ENCODE measurements around the gene UBC.
"Not testable (repeated sequence)": the region's sequence is repeated elsewhere in the genome, so short reads cannot be mapped to it uniquely, and the experiment has no call there.

The UBC gene

GRCh38 chr12:124928095-124928911 lies 13.9 kb upstream of the UBC start:
- CTCF ChIA-PET, result interaction anchor here (1.1 to 14.4 kb wide), 4 partner anchors 9 to 21 kb away, joined by 3 to 193 read pairs (median 4); no protein-coding TSS in a partner anchor
- no peak for DNase-seq (ENCODE audit: extremely low spot score)
- POLR2A ChIA-PET, result interaction anchor here (0.5 to 2.3 kb wide), 4 partner anchors 12 to 1345 kb away, joined by 3 to 14 read pairs (median 6); partner anchors contain the start of gene UBC
- no peak for TF ChIP-seq CTCF (IDR thresholded peaks at IDR 0.05; ENCODE audit: control extremely low read depth, extremely low read depth, low read depth, missing control alignments)

GRCh38 chr12:124927201-124928094 lies 13.0 kb upstream of the UBC start:
- POLR2A ChIA-PET, result interaction anchor here (0.5 to 2.3 kb wide), 4 partner anchors 12 to 1325 kb away, joined by 3 to 14 read pairs (median 7); partner anchors contain the start of gene UBC
- TF ChIP-seq CTCF (IDR thresholded peaks at IDR 0.05; ENCODE audit: control extremely low read depth, extremely low read depth, low read depth, missing control alignments), result no peak
- peak; percentile 85 for DNase-seq (ENCODE audit: extremely low spot score)
- CTCF ChIA-PET, result interaction anchor here (1.1 to 14.4 kb wide), 4 partner anchors 10 to 21 kb away, joined by 3 to 193 read pairs (median 4); no protein-coding TSS in a partner anchor

GRCh38 chr12:124925782-124926181 lies 11.3 kb upstream of the UBC start:
- CTCF ChIA-PET, result interaction anchor here (1.1 to 14.4 kb wide), 3 partner anchors 8 to 19 kb away, joined by 4 to 193 read pairs (median 5); no protein-coding TSS in a partner anchor
- POLR2A ChIA-PET; DNase-seq (ENCODE audit: extremely low spot score): not testable (repeated sequence)

- CTCF ChIA-PET, result interaction anchor here (14.4 kb wide), 1 partner anchor 12 kb away, joined by 193 read pairs; no protein-coding TSS in a partner anchor
These were observed 10.7 kb upstream of the UBC start for GRCh38 chr12:124925117-124925516.

GRCh38 chr12:124923905-124924734 lies 9.7 kb upstream of the UBC start:
- POLR2A ChIA-PET, result interaction anchor here (0.6 to 1.5 kb wide), 2 partner anchors 10 to 13 kb away, joined by 3 read pairs; partner anchors contain the start of gene UBC
- CTCF ChIA-PET, result interaction anchor here (1.0 to 14.4 kb wide), 2 partner anchors 13 to 17 kb away, joined by 3 to 193 read pairs; no protein-coding TSS in a partner anchor
- no peak for TF ChIP-seq CTCF (IDR thresholded peaks at IDR 0.05; ENCODE audit: control extremely low read depth, extremely low read depth, low read depth, missing control alignments)
- DNase-seq (ENCODE audit: extremely low spot score), result no peak

More at GRCh38 chr12:124925117-124925516, 10.7 kb upstream of the UBC start:
- no peak for TF ChIP-seq CTCF (IDR thresholded peaks at IDR 0.05; ENCODE audit: control extremely low read depth, extremely low read depth, low read depth, missing control alignments)
- POLR2A ChIA-PET, result interaction anchor here (1.5 kb wide), 1 partner anchor 11 kb away, joined by 3 read pairs; the partner anchor contains the start of gene UBC
- DNase-seq (ENCODE audit: extremely low spot score), result no peak
